Measurements from ENCODE around the gene NYNRIN. TPM values are rescaled to one million over a fixed set of nuclear protein-coding genes. Genes with fewer than 3 reads are reported as not detected.
A peak's percentile ranks its signal among the peaks of the same experiment; 100 is the strongest.

Gene NYNRIN
- total and polyA plus RNA-seq, 2 of the 4 experiments (the other 2 are of a cell fraction), result 2.2 to 5.4 TPM

- Histone ChIP-seq H4K8ac (ENCODE audit: low read depth in 2 of 2, low read length in 2 of 2) (peak overlapping the region in 1 of 2 experiments; percentile 61; a peak in 1 of 4 replicates), H3K79me1 (ENCODE audit: low read depth in 1 of 2, low read length in 2 of 2) (peaks cover 6 to 28% of the 10 kb centered on the region in 2 experiments; a peak in 3 of 4 replicates), H3K18ac (ENCODE audit: low read depth, low read length) (no peak overlapping the region), H3K4me2 (ENCODE audit: low read depth, low read length) (peak overlapping the region; percentile 60; the same call in 1 of the 2 replicates), H2BK15ac (ENCODE audit: low read depth, low read length) (0 out of 3 replicates have a peak overlapping the region, but pooled peaks have one; percentile 57), H2BK120ac (ENCODE audit: low read depth, low read length) (peak overlapping the region; percentile 64; the same call in 1 of the 2 replicates), H2AK9ac (replicated peaks; ENCODE audit: low read depth, low read length, poor library complexity) (peak overlapping the region; percentile 97), H2BK5ac (ENCODE audit: low read depth, low read length, poor library complexity, severe bottlenecking) (no peak overlapping the region), H2BK20ac (ENCODE audit: low read depth, low read length) (no peak overlapping the region), H4K20me1 (ENCODE audit: insufficient read depth, low read length) (peaks cover 4% of the 10 kb centered on the region), H3K56ac (ENCODE audit: extremely low read depth, insufficient read depth, low read length) (peak overlapping the region; percentile 54; the same call in 1 of the 2 replicates), H3K14ac (replicated peaks; ENCODE audit: low read depth, low read length) (0 out of 2 replicates have a peak overlapping the region, but pooled peaks have one; percentile 76), H2AK5ac (ENCODE audit: low read depth, low read length) (peak overlapping the region; percentile 97; the same call in 1 of the 2 replicates), H3K27ac (ENCODE audit: insufficient read depth, low read length) (peak overlapping the region; percentile 40; the same call in 1 of the 2 replicates), H3K4me1 (ENCODE audit: control insufficient read depth, insufficient read depth, low read length) (peaks cover 12% of the 10 kb centered on the region), H3K36me3 (ENCODE audit: control insufficient read depth, insufficient read depth, low read length) (peaks cover 37% of the 10 kb centered on the region), H3K4me3 (ENCODE audit: insufficient read depth, low read depth, low read length) (peak overlapping the region; percentile 86), H3K9ac (ENCODE audit: low read depth, low read length) (peak overlapping the region; percentile 94; the same call in 1 of the 2 replicates), H3K9me1 (ENCODE audit: insufficient read depth, low read length) (peaks cover 9% of the 10 kb centered on the region), H4K5ac (ENCODE audit: low read depth, low read length) (no peak overlapping the region), H3K4ac (ENCODE audit: low read depth, low read length) (peak overlapping the region; percentile 89), H2AFZ (replicated peaks; ENCODE audit: low read length, poor library complexity) (peak overlapping the region; percentile 89), H3K9me3 (ENCODE audit: control insufficient read depth, insufficient read depth, low read length) (no peaks in the 10 kb centered on the region), H4K91ac (ENCODE audit: insufficient read depth, low read depth, low read length) (0 out of 2 replicates have a peak overlapping the region, but pooled peaks have one; percentile 86), H3K23ac (ENCODE audit: low read depth, low read length) (peak overlapping the region; percentile 1; the same call in 1 of the 2 replicates), H3K27me3 (ENCODE audit: control insufficient read depth, insufficient read depth, low read length) (no peaks in the 10 kb centered on the region)
- TF ChIP-seq POLR2A (IDR thresholded peaks at IDR 0.05; ENCODE audit: low read depth, low read length), result no peak
- no peak for TF ChIP-seq MAFK (IDR thresholded peaks at IDR 0.05; ENCODE audit: low read depth, low read length)
- no peak for TF ChIP-seq FOS (IDR thresholded peaks at IDR 0.05; ENCODE audit: low read depth, low read length)
- no peak for TF ChIP-seq MAZ (IDR thresholded peaks at IDR 0.05; ENCODE audit: borderline replicate concordance, low read depth, low read length)
- TF ChIP-seq CEBPB (IDR thresholded peaks at IDR 0.05; ENCODE audit: low read depth, low read length), result no peak
- no peak for TF ChIP-seq CHD1 (IDR thresholded peaks at IDR 0.05; ENCODE audit: low read depth, low read length)
- TF ChIP-seq RCOR1 (IDR thresholded peaks at IDR 0.05; ENCODE audit: insufficient replicate concordance, low read length), result no peak
- TF ChIP-seq RFX5 (IDR thresholded peaks at IDR 0.05; ENCODE audit: low read depth, low read length), result no peak
- TF ChIP-seq ELK1 (IDR thresholded peaks at IDR 0.05; ENCODE audit: borderline replicate concordance, low read depth, low read length), result no peak
- TF ChIP-seq CTCF (conservative IDR thresholded peaks at IDR 0.05; ENCODE audit: low read depth, low read length), result no peak
- TF ChIP-seq USF2 (IDR thresholded peaks at IDR 0.05; ENCODE audit: low read depth, low read length), result no peak
- WGBS, 2 experiments (ENCODE audit: extremely low coverage in 2 of 2, insufficient read length in 1 of 2), result 80% methylated on average over 1 of the region's 20 CpGs; no CpG with 5 or more reads in 1 of the 2 experiments
- BruUV-seq (replicated peaks), result no TSS peak
- dilution Hi-C loops (cut with HindIII; ENCODE audit: low sequenced_read_pairs, unreplicated experiment), result no loop called here
- no peak for DNase-seq
- POLR2A ChIA-PET (ENCODE audit: unreplicated experiment), result no interaction called here
- CTCF ChIA-PET, result no interaction called here
- in situ Hi-C loops (cut with MboI; ENCODE audit: low sequenced_read_pairs), result loop anchor here (10.0 kb wide), 1 partner anchor 65 kb away; no protein-coding TSS in a partner anchor
- no peak for ATAC-seq (ENCODE audit: low read depth)
- intact Hi-C loops (cut with micrococcal nuclease), result no loop called here
Observed at GRCh38 chr14:24369463-24369862, 29.3 kb upstream of the NYNRIN start.

Data from IMR-90 (cell line).